Measurements from ENCODE around the gene PCSK9. TPM values are rescaled to one million over a fixed set of nuclear protein-coding genes. Genes with fewer than 3 reads are reported as not detected.
"Not testable (repeated sequence)": the region's sequence is repeated elsewhere in the genome, so short reads cannot be mapped to it uniquely, and the experiment has no call there.

PCSK9 gene
- polyA plus RNA-seq, 1 experiment, result 0.11 TPM

DNA sequence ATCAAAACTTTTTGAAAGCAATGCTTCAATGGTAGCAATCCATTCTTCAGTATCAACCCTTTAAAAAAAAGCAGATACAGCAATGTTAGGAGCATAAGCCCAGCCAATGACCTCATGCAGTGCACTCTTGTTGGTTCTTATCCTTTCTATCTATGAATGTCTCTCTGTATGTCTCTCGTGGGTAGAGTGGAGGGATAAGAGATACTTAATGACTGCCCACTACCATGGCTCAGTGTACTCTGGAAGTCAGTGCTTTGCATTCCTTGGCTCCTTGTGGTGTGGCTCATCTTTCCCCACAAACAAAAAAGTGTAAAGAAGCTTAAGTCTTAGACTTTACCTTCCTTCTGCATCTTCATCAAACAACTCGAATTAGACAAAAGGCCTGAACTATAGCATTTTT, 50.3 kb downstream of the PCSK9 start:
- no peak for TF ChIP-seq CTCF (IDR thresholded peaks at IDR 0.05; ENCODE audit: insufficient read depth, low read depth, low read length)
- Histone ChIP-seq H3K4me3 (ENCODE audit: low read depth, low read length) (no peak overlapping the region), H3K27me3 (ENCODE audit: control insufficient read depth, insufficient read depth, low read length) (no peaks in the 10 kb centered on the region), H3K36me3 (ENCODE audit: control insufficient read depth, insufficient read depth, low read length) (peaks cover 14% of the 10 kb centered on the region)
- ChIA-PET POLR2A (no interaction called here), CTCF (interaction anchor here (1.5 to 2.1 kb wide), 2 partner anchors 18 to 22 kb away, joined by 3 to 5 read pairs; no protein-coding TSS in a partner anchor)
- peak; percentile 1 for DNase-seq (ENCODE audit: low read depth)

DNA sequence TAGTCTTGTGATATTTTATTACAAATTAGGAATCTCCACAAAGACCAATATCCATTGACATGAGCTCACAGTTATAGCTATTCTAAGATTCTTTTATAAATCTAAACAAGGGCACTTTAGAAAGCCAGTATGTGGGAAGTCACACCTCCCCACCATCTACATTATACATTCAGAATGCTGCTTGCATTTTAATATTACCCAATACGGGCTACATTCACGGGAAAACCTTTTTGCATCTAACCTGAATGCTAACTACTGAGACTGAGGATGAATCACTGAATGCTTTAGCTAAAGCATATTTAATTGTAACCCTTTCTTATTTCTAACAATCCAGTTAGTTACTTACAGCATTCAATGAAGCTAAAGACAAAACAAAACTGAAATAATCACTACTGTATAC, 53.1 kb downstream of the PCSK9 start:
- H3K27me3 ChIP-seq (ENCODE audit: control insufficient read depth, insufficient read depth, low read length), result no peaks in the 10 kb centered on the region
- peaks cover 14% of the 10 kb centered on the region for H3K36me3 ChIP-seq (ENCODE audit: control insufficient read depth, insufficient read depth, low read length)
- no peak for TF ChIP-seq CTCF (IDR thresholded peaks at IDR 0.05; ENCODE audit: insufficient read depth, low read depth, low read length)
- no peak for DNase-seq (ENCODE audit: low read depth)
- ChIA-PET CTCF (interaction anchor here (1.6 kb wide), 1 partner anchor 21 kb away, joined by 4 read pairs; no protein-coding TSS in a partner anchor), POLR2A (no interaction called here)
- no peak overlapping the region for H3K4me3 ChIP-seq (ENCODE audit: low read depth, low read length)

GRCh38 chr1:55095095-55095494, 55.7 kb downstream of the PCSK9 start:
- POLR2A ChIA-PET, result no interaction called here
- Histone ChIP-seq H3K36me3 (ENCODE audit: control insufficient read depth, insufficient read depth, low read length) (peaks cover 10% of the 10 kb centered on the region), H3K27me3 (ENCODE audit: control insufficient read depth, insufficient read depth, low read length) (no peaks in the 10 kb centered on the region), H3K4me3 (ENCODE audit: low read depth, low read length) (no peak overlapping the region)
- TF ChIP-seq CTCF (IDR thresholded peaks at IDR 0.05; ENCODE audit: insufficient read depth, low read depth, low read length), result no peak
- CTCF ChIA-PET, result no interaction called here
- DNase-seq (ENCODE audit: low read depth), result no peak

- POLR2A ChIA-PET, result no interaction called here
- Histone ChIP-seq H3K27me3 (ENCODE audit: control insufficient read depth, insufficient read depth, low read length) (no peaks in the 10 kb centered on the region), H3K36me3 (ENCODE audit: control insufficient read depth, insufficient read depth, low read length) (peaks cover 13% of the 10 kb centered on the region), H3K4me3 (ENCODE audit: low read depth, low read length) (no peak overlapping the region)
- CTCF ChIA-PET, result no interaction called here
- no peak for DNase-seq (ENCODE audit: low read depth)
- no peak for TF ChIP-seq CTCF (IDR thresholded peaks at IDR 0.05; ENCODE audit: insufficient read depth, low read depth, low read length)
These were observed 64.5 kb downstream of the PCSK9 start for GRCh38 chr1:55103891-55104290.

DNA sequence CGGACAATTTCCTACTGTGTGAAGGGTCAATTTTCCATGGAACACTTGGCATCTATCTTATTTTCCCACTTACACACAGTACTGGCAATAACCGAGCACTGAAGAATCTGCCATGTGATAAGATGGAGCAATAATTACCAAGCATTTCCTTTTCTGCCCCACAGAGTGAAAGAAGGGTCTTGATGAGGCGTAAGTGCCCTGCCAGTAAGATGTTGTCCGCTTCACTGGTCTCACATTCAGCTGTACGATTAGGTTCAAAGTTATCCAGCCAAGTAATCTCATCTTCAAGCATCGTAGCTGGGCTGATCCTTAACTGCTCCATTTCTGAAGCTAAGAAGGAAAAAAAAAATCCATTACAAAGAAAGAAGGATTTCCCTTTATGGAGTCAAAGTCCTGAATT, 67.8 kb downstream of the PCSK9 start:
- H3K36me3 ChIP-seq (ENCODE audit: control insufficient read depth, insufficient read depth, low read length), result peaks cover 13% of the 10 kb centered on the region
- no peak overlapping the region for H3K4me3 ChIP-seq (ENCODE audit: low read depth, low read length)
- TF ChIP-seq CTCF (IDR thresholded peaks at IDR 0.05; ENCODE audit: insufficient read depth, low read depth, low read length), result no peak
- H3K27me3 ChIP-seq (ENCODE audit: control insufficient read depth, insufficient read depth, low read length), result no peaks in the 10 kb centered on the region
- CTCF ChIA-PET, result interaction anchor here (0.6 to 1.8 kb wide), 2 partner anchors 14 to 292 kb away, joined by 3 to 5 read pairs; no protein-coding TSS in a partner anchor
- POLR2A ChIA-PET, result no interaction called here
- no peak for DNase-seq (ENCODE audit: low read depth)

- DNase-seq (ENCODE audit: low read depth); H3K27me3 ChIP-seq (ENCODE audit: control insufficient read depth, insufficient read depth, low read length); H3K36me3 ChIP-seq (ENCODE audit: control insufficient read depth, insufficient read depth, low read length); CTCF ChIA-PET; POLR2A ChIA-PET; H3K4me3 ChIP-seq (ENCODE audit: low read depth, low read length): not testable (repeated sequence)
These were observed 69.7 kb downstream of the PCSK9 start for GRCh38 chr1:55109005-55109404.

Data from BJ (cell line).